Naive thymus-derived CD4-positive, alpha-beta T cell (primary cell): ENCODE measurements around the gene IFNLR1. TPM values are rescaled to one million over a fixed set of nuclear protein-coding genes. Genes with fewer than 3 reads are reported as not detected.

Experiments used
- ATAC-seq: fragments of 150-1000 bp; cut with Tn5 transposase; 2 replicates; pipeline ENCODE4 v1.10.0; 2021; ENCODE audit warnings: mild to moderate bottlenecking, moderate library complexity
- CTCF ChIA-PET: fragments of 350-600 bp; sonication (Branson Sonifier 250); formaldehyde crosslinking; loops from one replicate; lab custom pipeline; 2021; ENCODE audit warnings: antibody characterized with exemption; lab: Charles Lee
- POLR2A ChIA-PET: fragments of 350-600 bp; sonication (Branson Sonifier 250); formaldehyde crosslinking; loops from one replicate; lab custom pipeline; 2021; ENCODE audit warnings: antibody characterized with exemption, inconsistent platforms; lab: Charles Lee
- DNase-seq, 9 donors: peaks; one replicate each; pipeline versions ENCODE4 v3.0.0 to v3.0.0-alpha.2; 2020 to 2022; ENCODE audit warnings: mixed read lengths in 1 of 9
- H3K27ac ChIP-seq: one replicate; pipeline ENCODE4 v1.7.0; 2013; ENCODE audit warnings: mild to moderate bottlenecking, low read depth, low read length, moderate library complexity
- H3K27me3 ChIP-seq, 2 donors: one replicate each; pipeline ENCODE4 v1.7.0; 2013; ENCODE audit warnings: low read length in 2 of 2, mild to moderate bottlenecking in 2 of 2, moderate library complexity in 2 of 2; ENCODE audit not compliant: control insufficient read depth in 2 of 2, insufficient read depth in 2 of 2
- H3K36me3 ChIP-seq, 3 experiments: 1 replicate in 2 of 3; 2 replicates in 1 of 3; pipeline ENCODE4 v1.7.0; 2013; ENCODE audit warnings: low read length in 3 of 3, mild to moderate bottlenecking in 3 of 3, moderate library complexity in 1 of 3; ENCODE audit not compliant: insufficient read depth in 3 of 3, control insufficient read depth in 2 of 3
- H3K4me1 ChIP-seq, 2 donors: one replicate each; pipeline ENCODE4 v1.7.0; 2013; ENCODE audit warnings: low read length in 2 of 2, mild to moderate bottlenecking in 2 of 2, moderate library complexity in 1 of 2; ENCODE audit not compliant: control insufficient read depth in 2 of 2, insufficient read depth in 2 of 2
- H3K4me3 ChIP-seq: 2 replicates; pipeline ENCODE4 v1.7.0; 2013; ENCODE audit warnings: mild to moderate bottlenecking, low read length
- H3K9me3 ChIP-seq, 3 experiments: 1 replicate in 2 of 3; 2 replicates in 1 of 3; pipeline ENCODE4 v1.7.0; 2013; ENCODE audit warnings: low read length in 3 of 3; ENCODE audit not compliant: control insufficient read depth in 2 of 3
- H3K27ac Mint-ChIP-seq, 9 donors: one replicate each; pipeline ENCODE4 v1.8.0; 2020 to 2022; ENCODE audit warnings: mixed read lengths in 9 of 9, mild to moderate bottlenecking in 8 of 9, moderate library complexity in 5 of 9, inconsistent platforms in 2 of 9
- H3K27me3 Mint-ChIP-seq, 5 donors: one replicate each; pipeline ENCODE4 v1.8.0; 2021 to 2022; ENCODE audit warnings: mixed read lengths in 5 of 5, mild to moderate bottlenecking in 1 of 5
- H3K36me3 Mint-ChIP-seq, 5 donors: one replicate each; pipeline ENCODE4 v1.8.0; 2020 to 2022; ENCODE audit warnings: mixed read lengths in 5 of 5, mild to moderate bottlenecking in 3 of 5, inconsistent platforms in 1 of 5
- H3K4me1 Mint-ChIP-seq, 7 donors: one replicate each; pipeline ENCODE4 v1.8.0; 2020 to 2022; ENCODE audit warnings: mixed read lengths in 7 of 7, mild to moderate bottlenecking in 3 of 7, inconsistent platforms in 1 of 7
- H3K4me3 Mint-ChIP-seq, 10 donors: one replicate each; pipeline ENCODE4 v1.8.0; 2020 to 2022; ENCODE audit warnings: mild to moderate bottlenecking in 10 of 10, mixed read lengths in 10 of 10, moderate library complexity in 6 of 10, inconsistent platforms in 2 of 10
- H3K9me3 Mint-ChIP-seq, 11 donors: one replicate each; pipeline ENCODE4 v1.8.0; 2020 to 2022; ENCODE audit warnings: mixed read lengths in 11 of 11, mild to moderate bottlenecking in 4 of 11, inconsistent platforms in 1 of 11, moderate library complexity in 1 of 11
- intact Hi-C, 2 donors: fragments of 100-400 bp; cut with micrococcal nuclease; formaldehyde crosslinking; loops; one replicate each; pipeline ENCODE4 v1.15.1; 2023
- polyA plus RNA-seq, 2 donors: library from polyadenylated mRNA; unstranded; fragments of 300-500 nt; fragmentation: Illumina TruSeq; gene quantifications; one replicate each; pipeline ENCODE4 v1.2.3, GENCODE V29; 2021
- total RNA-seq, 6 experiments: library from RNA in 5 of 6; stranded (reverse) in 5 of 6; gene quantifications; 1 replicate in 5 of 6; 2 replicates in 1 of 6; pipeline ENCODE4 v1.2.3 and lab custom pipeline; 2021 to 2026

Gene IFNLR1
- total and polyA plus RNA-seq, 7 experiments from 2014 or later = 0.08 to 3.9 (median 1.5) TPM

DNA sequence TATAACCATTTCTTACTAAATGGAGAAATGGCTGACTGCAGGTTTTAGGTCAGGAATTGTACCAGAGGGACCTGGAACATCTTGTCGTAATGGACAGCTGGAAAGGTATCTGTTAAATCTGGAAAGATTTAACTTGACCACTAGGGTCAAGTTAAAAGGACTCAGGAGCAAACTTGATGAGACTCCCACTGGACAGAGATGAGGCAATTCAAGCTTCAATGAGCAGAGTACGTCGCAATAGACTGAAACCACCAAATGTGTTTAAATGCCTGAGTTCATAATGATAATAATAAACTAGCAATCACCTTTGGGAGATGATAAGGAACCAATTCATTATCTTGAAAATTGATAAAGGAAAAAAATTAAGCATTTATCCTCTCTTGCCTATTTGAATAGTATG, 8.7 kb downstream of the IFNLR1 start:
- no peak for DNase-seq
- Mint-ChIP-seq H3K27me3 (peaks cover 0 to 13% (median 0%) of the 10 kb centered on the region in 5 donors), H3K4me1 (no peaks in the 10 kb centered on the region), H3K9me3 (no peaks in the 10 kb centered on the region), H3K36me3 (peaks cover 0 to 10% (median 7%) of the 10 kb centered on the region in 5 donors), H3K4me3 (no peak overlapping the region), H3K27ac (no peak overlapping the region)
- H3K9me3 ChIP-seq = no peaks in the 10 kb centered on the region
- H3K27me3 ChIP-seq = no peaks in the 10 kb centered on the region
- no peak for ATAC-seq
- H3K36me3 ChIP-seq = no peaks in the 10 kb centered on the region
- H3K4me3 ChIP-seq = no peak overlapping the region
- CTCF ChIA-PET = interaction anchor here (0.5 to 1.2 kb wide), 2 partner anchors 28 to 64 kb away, joined by 3 read pairs; no protein-coding TSS in a partner anchor
- intact Hi-C loops = no loop called here
- POLR2A ChIA-PET = interaction anchor here (0.7 kb wide), 1 partner anchor 412 kb away, joined by 3 read pairs; no protein-coding TSS in a partner anchor
- H3K27ac ChIP-seq = no peak overlapping the region
- no peaks in the 10 kb centered on the region for H3K4me1 ChIP-seq

DNA sequence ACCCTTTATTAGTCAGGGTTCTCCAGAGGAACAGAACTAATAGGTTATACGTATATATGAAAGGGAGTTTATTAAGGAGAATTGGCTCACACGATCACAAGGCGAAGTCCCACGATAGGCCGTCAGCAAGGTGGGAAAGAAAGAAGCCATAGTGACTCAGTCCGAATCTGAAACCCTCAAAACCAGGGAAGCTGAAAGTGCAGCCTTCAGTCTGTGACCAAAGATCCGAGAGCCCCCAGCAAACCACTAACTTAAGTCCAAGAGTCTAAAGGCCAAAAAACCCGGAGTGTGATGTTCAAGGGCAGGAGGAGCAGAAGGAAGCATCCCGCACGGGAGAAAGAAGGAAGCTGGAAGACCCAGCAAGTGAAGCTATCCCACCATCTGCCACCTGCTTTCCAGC, 9.9 kb downstream of the IFNLR1 start:
- Mint-ChIP-seq H3K27me3 (peaks cover 0 to 16% (median 0%) of the 10 kb centered on the region in 5 donors), H3K4me3 (no peak overlapping the region), H3K36me3 (peaks cover 0 to 10% (median 7%) of the 10 kb centered on the region in 5 donors), H3K27ac (no peak overlapping the region), H3K4me1 (no peaks in the 10 kb centered on the region), H3K9me3 (no peaks in the 10 kb centered on the region)
- DNase-seq (no peak), ATAC-seq (no peak)
- Histone ChIP-seq H3K4me3 (no peak overlapping the region), H3K27ac (no peak overlapping the region), H3K4me1 (no peaks in the 10 kb centered on the region), H3K27me3 (no peaks in the 10 kb centered on the region), H3K9me3 (no peaks in the 10 kb centered on the region), H3K36me3 (no peaks in the 10 kb centered on the region)
- intact Hi-C loops = no loop called here
- ChIA-PET CTCF (no interaction called here), POLR2A (no interaction called here)

DNA sequence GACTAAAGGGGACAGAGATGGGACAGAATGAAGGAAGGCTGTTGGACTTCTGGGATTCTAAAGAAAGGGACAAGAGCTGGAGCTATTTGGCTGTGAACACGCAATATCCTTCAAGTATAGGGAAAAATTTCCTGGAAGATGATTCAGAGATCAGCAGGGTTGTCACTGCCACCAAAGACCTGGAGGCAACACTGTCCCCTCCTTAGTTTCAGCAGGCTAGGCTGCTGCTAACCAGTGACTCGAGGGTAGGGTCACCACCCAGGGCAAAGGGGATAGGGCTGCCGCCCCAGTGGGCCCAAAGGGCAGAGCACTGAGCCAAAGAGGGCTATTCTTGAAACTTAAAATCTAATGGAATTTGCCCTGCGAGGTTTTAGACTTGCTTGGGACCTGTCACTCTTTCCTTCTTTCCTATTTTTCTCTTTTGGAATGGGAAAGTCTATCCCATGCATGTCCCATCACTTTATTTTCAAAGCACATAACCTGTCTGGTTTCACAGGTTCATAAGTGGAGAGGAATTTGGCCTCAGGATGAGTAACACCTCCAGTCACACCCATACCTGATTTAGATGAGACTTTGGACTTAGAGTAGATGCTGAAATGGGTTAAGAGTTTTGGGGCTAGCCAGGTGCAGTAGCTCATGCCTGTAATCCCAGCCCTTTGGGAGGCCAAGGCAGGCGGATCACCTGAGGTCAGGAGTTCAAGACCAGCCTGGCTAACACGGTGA, 11.9 kb downstream of the IFNLR1 start:
- Histone ChIP-seq H3K4me3 (no peak overlapping the region), H3K4me1 (no peaks in the 10 kb centered on the region), H3K27ac (no peak overlapping the region), H3K36me3 (no peaks in the 10 kb centered on the region), H3K9me3 (no peaks in the 10 kb centered on the region), H3K27me3 (no peaks in the 10 kb centered on the region)
- H3K27ac Mint-ChIP-seq = no peak overlapping the region
- ChIA-PET CTCF (no interaction called here), POLR2A (no interaction called here)
- DNase-seq (no peak), ATAC-seq (no peak)
- H3K27me3 Mint-ChIP-seq = peaks cover 0 to 16% (median 0%) of the 10 kb centered on the region in 5 donors
- no peaks in the 10 kb centered on the region for H3K4me1 Mint-ChIP-seq
- no peaks in the 10 kb centered on the region for H3K9me3 Mint-ChIP-seq
- intact Hi-C loops = no loop called here
- no peak overlapping the region for H3K4me3 Mint-ChIP-seq
- peaks cover 0 to 8% (median 6%) of the 10 kb centered on the region in 5 donors for H3K36me3 Mint-ChIP-seq

- Histone ChIP-seq H3K9me3 (no peaks in the 10 kb centered on the region), H3K4me3 (no peak overlapping the region), H3K4me1 (no peaks in the 10 kb centered on the region), H3K27ac (no peak overlapping the region), H3K27me3 (no peaks in the 10 kb centered on the region), H3K36me3 (no peaks in the 10 kb centered on the region)
- Mint-ChIP-seq H3K4me1 (no peaks in the 10 kb centered on the region), H3K27me3 (peaks cover 0 to 16% (median 0%) of the 10 kb centered on the region in 5 donors), H3K9me3 (no peaks in the 10 kb centered on the region), H3K36me3 (peaks cover 0 to 8% (median 6%) of the 10 kb centered on the region in 5 donors), H3K4me3 (no peak overlapping the region), H3K27ac (peak overlapping the region in 1 of 9 donors; percentile 17)
- DNase-seq (no peak), ATAC-seq (no peak)
- ChIA-PET CTCF (no interaction called here), POLR2A (no interaction called here)
- intact Hi-C loops = no loop called here
These were observed 13.2 kb downstream of the IFNLR1 start for GRCh38 chr1:24173638-24174575.

- CTCF ChIA-PET = no interaction called here
- Histone ChIP-seq H3K4me3 (no peak overlapping the region), H3K9me3 (no peaks in the 10 kb centered on the region), H3K36me3 (no peaks in the 10 kb centered on the region), H3K27ac (no peak overlapping the region), H3K4me1 (no peaks in the 10 kb centered on the region), H3K27me3 (no peaks in the 10 kb centered on the region)
- ATAC-seq (no peak), DNase-seq (no peak)
- no peaks in the 10 kb centered on the region for H3K9me3 Mint-ChIP-seq
- intact Hi-C loops = no loop called here
- peaks cover 0 to 16% (median 0%) of the 10 kb centered on the region in 5 donors for H3K27me3 Mint-ChIP-seq
- peaks cover 3 to 11% (median 4%) of the 10 kb centered on the region in 5 donors for H3K36me3 Mint-ChIP-seq
- POLR2A ChIA-PET = no interaction called here
- no peak overlapping the region for H3K27ac Mint-ChIP-seq
- no peak overlapping the region for H3K4me3 Mint-ChIP-seq
- H3K4me1 Mint-ChIP-seq = no peaks in the 10 kb centered on the region
These were observed 14.5 kb downstream of the IFNLR1 start for GRCh38 chr1:24172598-24172997.

DNA sequence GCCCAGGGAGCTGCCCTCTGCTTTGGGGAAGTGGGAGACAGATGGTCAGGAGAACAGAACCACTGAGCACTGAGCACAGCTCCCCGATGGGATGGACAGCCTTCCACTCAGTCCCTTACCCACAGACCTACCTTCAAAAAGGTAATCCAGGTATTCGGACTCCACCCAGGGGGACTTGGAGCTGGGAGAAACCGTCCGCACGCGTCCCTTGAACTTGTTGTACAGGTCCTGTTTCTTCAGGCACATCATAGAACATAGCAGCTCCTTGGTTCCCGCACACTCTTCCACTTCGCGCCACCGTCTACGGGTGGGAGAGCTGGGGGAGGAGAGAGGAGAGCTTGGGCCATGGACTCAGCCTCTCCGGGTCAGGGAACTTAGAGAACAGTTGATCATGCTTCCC, 17.8 kb downstream of the IFNLR1 start:
- ChIA-PET POLR2A (interaction anchor here (0.7 kb wide), 1 partner anchor 89 kb away, joined by 4 read pairs; no protein-coding TSS in a partner anchor), CTCF (no interaction called here)
- Mint-ChIP-seq H3K36me3 (peaks cover 0 to 20% (median 6%) of the 10 kb centered on the region in 5 donors), H3K4me3 (no peak overlapping the region), H3K4me1 (no peaks in the 10 kb centered on the region), H3K27ac (no peak overlapping the region), H3K27me3 (peaks cover 0 to 4% (median 0%) of the 10 kb centered on the region in 5 donors), H3K9me3 (no peaks in the 10 kb centered on the region)
- ATAC-seq (no peak), DNase-seq (no peak)
- H3K36me3 ChIP-seq = no peaks in the 10 kb centered on the region
- H3K9me3 ChIP-seq = no peaks in the 10 kb centered on the region
- H3K27me3 ChIP-seq = no peaks in the 10 kb centered on the region
- intact Hi-C loops = no loop called here
- H3K4me1 ChIP-seq = no peaks in the 10 kb centered on the region
- H3K27ac ChIP-seq = no peak overlapping the region
- no peak overlapping the region for H3K4me3 ChIP-seq
